ENCODE measurements around the gene HPCAL1. TPM values are rescaled to one million over a fixed set of nuclear protein-coding genes. Genes with fewer than 3 reads are reported as not detected.

The HPCAL1 gene
- polyA plus RNA-seq, 3 donors = 82.1 to 99.5 (median 98.0) TPM

GRCh38 chr2:10333966-10334365, 31.3 kb downstream of the HPCAL1 start:
- H3K27me3 ChIP-seq (ENCODE audit: control insufficient read depth in 2 of 2, insufficient read depth in 2 of 2, low read length in 2 of 2) = no peaks in the 10 kb centered on the region
- H3K9me3 Mint-ChIP-seq = peaks cover 5 to 10% (median 8%) of the 10 kb centered on the region in 7 donors
- no peak overlapping the region for H3K4me2 ChIP-seq (replicated peaks; ENCODE audit: extremely low read depth, low read length, poor library complexity, severe bottlenecking)
- no peak overlapping the region for H3K9ac ChIP-seq (ENCODE audit: insufficient read depth, low read length, poor library complexity, severe bottlenecking)
- peak overlapping the region in 5 of 7 donors; percentile 60 to 99 (median 97) for H3K27ac Mint-ChIP-seq
- peak overlapping the region in 1 of 2 donors; percentile 93 for H3K27ac ChIP-seq (ENCODE audit: low read depth in 1 of 2, low read length in 2 of 2)
- H3K27me3 Mint-ChIP-seq (ENCODE audit: low read depth in 3 of 3) = peaks cover 0 to 3% (median 1%) of the 10 kb centered on the region in 3 donors
- intact Hi-C loops (cut with micrococcal nuclease) = loop anchor here in 1 of 2 donors (5.0 kb wide), 1 partner anchor 47 kb away; no protein-coding TSS in a partner anchor
- no peak overlapping the region for H3K4me3 ChIP-seq (replicated peaks in 1 of 3; ENCODE audit: low read depth in 2 of 3, low read length in 3 of 3)
- H3K4me1 ChIP-seq (ENCODE audit: control insufficient read depth in 1 of 2, insufficient read depth in 2 of 2, low read length in 2 of 2) = peaks cover 46 to 51% of the 10 kb centered on the region in 2 donors
- peaks cover 7 to 8% of the 10 kb centered on the region in 2 donors for H3K9me3 ChIP-seq (replicated peaks in 1 of 2; ENCODE audit: control insufficient read depth in 1 of 2, insufficient read depth in 1 of 2, low read length in 2 of 2)
- H3K79me2 ChIP-seq (ENCODE audit: insufficient read depth, low read length) = peaks cover 87% of the 10 kb centered on the region
- H2AFZ ChIP-seq (ENCODE audit: insufficient read depth, low read depth, low read length, poor library complexity, severe bottlenecking) = no peak overlapping the region
- H3K36me3 Mint-ChIP-seq = peaks cover 36 to 41% of the 10 kb centered on the region in 2 donors
- peaks cover 51% of the 10 kb centered on the region for H3K4me1 Mint-ChIP-seq
- H3K36me3 ChIP-seq (replicated peaks in 1 of 2; ENCODE audit: control insufficient read depth in 1 of 2, insufficient read depth in 2 of 2, low read length in 2 of 2) = peaks cover 0 to 27% of the 10 kb centered on the region in 2 donors
- peaks cover 52% of the 10 kb centered on the region for H4K20me1 ChIP-seq (ENCODE audit: insufficient read depth, low read length)
- no peak for TF ChIP-seq CTCF (IDR thresholded peaks at IDR 0.05)
- no peak for DNase-seq
- no peak overlapping the region for H3K4me3 Mint-ChIP-seq
- no CpG with 5 or more reads among the region's 7 CpGs for WGBS (ENCODE audit: insufficient coverage)

- Mint-ChIP-seq H3K4me1 (peaks cover 38% of the 10 kb centered on the region), H3K9me3 (peaks cover 5 to 10% (median 8%) of the 10 kb centered on the region in 7 donors), H3K4me3 (no peak overlapping the region), H3K36me3 (peaks cover 35 to 40% of the 10 kb centered on the region in 2 donors), H3K27ac (peak overlapping the region in 2 of 7 donors; percentile 21 to 43), H3K27me3 (ENCODE audit: low read depth in 3 of 3) (peaks cover 0 to 3% (median 2%) of the 10 kb centered on the region in 3 donors)
- Histone ChIP-seq H2AFZ (ENCODE audit: insufficient read depth, low read depth, low read length, poor library complexity, severe bottlenecking) (no peak overlapping the region), H3K4me3 (replicated peaks in 1 of 3; ENCODE audit: low read depth in 2 of 3, low read length in 3 of 3) (no peak overlapping the region), H3K4me2 (replicated peaks; ENCODE audit: extremely low read depth, low read length, poor library complexity, severe bottlenecking) (no peak overlapping the region), H3K27me3 (ENCODE audit: control insufficient read depth in 2 of 2, insufficient read depth in 2 of 2, low read length in 2 of 2) (no peaks in the 10 kb centered on the region), H3K36me3 (replicated peaks in 1 of 2; ENCODE audit: control insufficient read depth in 1 of 2, insufficient read depth in 2 of 2, low read length in 2 of 2) (peaks cover 0 to 27% of the 10 kb centered on the region in 2 donors), H4K20me1 (ENCODE audit: insufficient read depth, low read length) (peaks cover 49% of the 10 kb centered on the region), H3K9ac (ENCODE audit: insufficient read depth, low read length, poor library complexity, severe bottlenecking) (no peak overlapping the region), H3K79me2 (ENCODE audit: insufficient read depth, low read length) (peaks cover 87% of the 10 kb centered on the region), H3K9me3 (replicated peaks in 1 of 2; ENCODE audit: control insufficient read depth in 1 of 2, insufficient read depth in 1 of 2, low read length in 2 of 2) (peaks cover 7 to 8% of the 10 kb centered on the region in 2 donors), H3K27ac (ENCODE audit: low read depth in 1 of 2, low read length in 2 of 2) (no peak overlapping the region), H3K4me1 (ENCODE audit: control insufficient read depth in 1 of 2, insufficient read depth in 2 of 2, low read length in 2 of 2) (peaks cover 37 to 38% of the 10 kb centered on the region in 2 donors)
- intact Hi-C loops (cut with micrococcal nuclease) = no loop called here
- 71% methylated on average over 3 of the region's 9 CpGs for WGBS (ENCODE audit: insufficient coverage)
- TF ChIP-seq CTCF (IDR thresholded peaks at IDR 0.05) = no peak
- DNase-seq = no peak
Measured at GRCh38 chr2:10335046-10335840, 32.5 kb downstream of the HPCAL1 start.
